Gastroesophageal sphincter (tissue), 4 donors: ENCODE results near the gene MAN1A2. TPM values are rescaled to one million over a fixed set of nuclear protein-coding genes. Genes with fewer than 3 reads are reported as not detected.

ENCODE experiments used
- ATAC-seq: fragments of 150-250 bp; one replicate; pipeline ENCODE4 v1.9.1; 2016; ENCODE audit warnings: mild to moderate bottlenecking, moderate library complexity
- H3K27ac ChIP-seq, 4 donors: fragments of 200-600 bp; sonication (generic) in 3 of 4; 1 replicate in 3 of 4; 2 replicates in 1 of 4; pipeline ENCODE4 v1.5.1; 2016 to 2019
- H3K27me3 ChIP-seq: fragments of 200-600 bp; sonication (generic); one replicate; pipeline ENCODE4 v1.5.1; 2019
- H3K36me3 ChIP-seq, 2 donors: fragments of 200-600 bp; sonication (generic); one replicate each; pipeline ENCODE4 v1.5.1; 2019; ENCODE audit warnings: control low read depth in 1 of 2
- H3K4me1 ChIP-seq, 3 donors: fragments of 200-600 bp; sonication (generic); 1 replicate in 2 of 3; 2 replicates in 1 of 3; pipeline ENCODE4 v1.5.1; 2016 to 2019; ENCODE audit warnings: control low read depth in 2 of 3
- H3K4me3 ChIP-seq, 2 donors: fragments of 200-600 bp; sonication (generic); one replicate each; pipeline ENCODE4 v1.5.1; 2019; ENCODE audit warnings: mild to moderate bottlenecking in 1 of 2, moderate library complexity in 1 of 2
- H3K9me3 ChIP-seq, 3 donors: fragments of 200-600 bp; sonication (generic); one replicate each; pipeline ENCODE4 v1.5.1; 2017 to 2019; ENCODE audit warnings: control low read depth in 2 of 3
- CTCF ChIP-seq, 4 experiments: fragments of 200-600 bp in 2 of 4; fragments of 450-650 bp in 2 of 4; sonication (generic) in 1 of 4; IDR thresholded peaks; one replicate each; pipeline ENCODE4 v1.5.1; 2017 to 2019; ENCODE audit warnings: antibody characterized with exemption in 4 of 4, mild to moderate bottlenecking in 2 of 4, moderate library complexity in 2 of 4
- EP300 ChIP-seq: sonication (generic); formaldehyde crosslinking; IDR thresholded peaks from one replicate; pipeline ENCODE4 v1.6.1; 2017; ENCODE audit warnings: antibody characterized with exemption, mild to moderate bottlenecking
- POLR2A ChIP-seq, 2 donors: fragments of 450-650 bp; IDR thresholded peaks; one replicate each; pipeline ENCODE4 v1.6.1; 2017; ENCODE audit warnings: antibody characterized with exemption in 2 of 2, mild to moderate bottlenecking in 2 of 2, moderate library complexity in 1 of 2
- POLR2AphosphoS5 ChIP-seq: sonication (generic); formaldehyde crosslinking; IDR thresholded peaks from one replicate; pipeline ENCODE4 v1.6.1; 2017; ENCODE audit warnings: antibody characterized with exemption
- WGBS, 2 donors: methylation state at CpG; one replicate each; pipeline ENCODE4 v1.1.5; 2018; ENCODE audit warnings: low coverage in 1 of 2; 5-methylcytosine and 5-hydroxymethylcytosine counted together
- total RNA-seq, 4 donors: library from RNA; depleted of rRNA; stranded (reverse); fragments of >200 nt; gene quantifications; one replicate each; pipeline ENCODE4 v1.1.0, GENCODE V29; 2016

Gene MAN1A2
- total RNA-seq, 4 donors from 2014 or later: 42.5 to 62.4 (median 52.3) TPM

- Histone ChIP-seq H3K4me3 (no peak overlapping the region), H3K36me3 (peaks cover 0 to 18% of the 10 kb centered on the region in 2 donors), H3K27me3 (no peaks in the 10 kb centered on the region), H3K9me3 (no peaks in the 10 kb centered on the region), H3K27ac (no peak overlapping the region), H3K4me1 (no peaks in the 10 kb centered on the region)
- TF ChIP-seq POLR2AphosphoS5 (no peak), EP300 (no peak), CTCF (IDR thresholded peaks at IDR 0.05) (no peak), POLR2A (IDR thresholded peaks at IDR 0.05) (no peak)
- no peak for ATAC-seq
These were observed 45.2 kb downstream of the MAN1A2 start for GRCh38 chr1:117412472-117412871.

GRCh38 chr1:117413412-117413811, 46.2 kb downstream of the MAN1A2 start:
- Histone ChIP-seq H3K27me3 (no peaks in the 10 kb centered on the region), H3K9me3 (no peaks in the 10 kb centered on the region), H3K4me1 (no peaks in the 10 kb centered on the region), H3K27ac (no peak overlapping the region), H3K4me3 (no peak overlapping the region), H3K36me3 (peaks cover 0 to 16% of the 10 kb centered on the region in 2 donors)
- TF ChIP-seq CTCF (IDR thresholded peaks at IDR 0.05): no peak
- TF ChIP-seq POLR2A (IDR thresholded peaks at IDR 0.05): no peak
- TF ChIP-seq POLR2AphosphoS5: no peak
- no peak for TF ChIP-seq EP300
- WGBS, 2 donors: 70 to 92% methylated on average over 3 of the region's 3 CpGs
- ATAC-seq: no peak

- ATAC-seq: no peak
- no peaks in the 10 kb centered on the region for H3K9me3 ChIP-seq
- H3K36me3 ChIP-seq: peaks cover 0 to 16% of the 10 kb centered on the region in 2 donors
- 94 to 98% methylated on average over 4 of the region's 4 CpGs for WGBS, 2 donors
- no peak overlapping the region for H3K27ac ChIP-seq
- H3K27me3 ChIP-seq: no peaks in the 10 kb centered on the region
- H3K4me1 ChIP-seq: no peaks in the 10 kb centered on the region
- H3K4me3 ChIP-seq: no peak overlapping the region
- TF ChIP-seq CTCF (IDR thresholded peaks at IDR 0.05): no peak
- no peak for TF ChIP-seq POLR2A (IDR thresholded peaks at IDR 0.05)
- TF ChIP-seq POLR2AphosphoS5: no peak
- TF ChIP-seq EP300: no peak
These were observed 47.7 kb downstream of the MAN1A2 start for GRCh38 chr1:117414943-117415342.

- H3K36me3 ChIP-seq: peaks cover 0 to 16% of the 10 kb centered on the region in 2 donors
- H3K27ac ChIP-seq: no peak overlapping the region
- WGBS, 2 donors: 75 to 82% methylated on average over 1 of the region's 1 CpG
- no peaks in the 10 kb centered on the region for H3K9me3 ChIP-seq
- H3K27me3 ChIP-seq: no peaks in the 10 kb centered on the region
- no peak for ATAC-seq
- H3K4me3 ChIP-seq: no peak overlapping the region
- TF ChIP-seq EP300 (no peak), POLR2AphosphoS5 (no peak), CTCF (IDR thresholded peaks at IDR 0.05) (no peak), POLR2A (IDR thresholded peaks at IDR 0.05) (no peak)
- no peaks in the 10 kb centered on the region for H3K4me1 ChIP-seq
These were observed 48.8 kb downstream of the MAN1A2 start for GRCh38 chr1:117416004-117416403.

GRCh38 chr1:117416546-117417125, 49.4 kb downstream of the MAN1A2 start:
- Histone ChIP-seq H3K27me3 (no peaks in the 10 kb centered on the region), H3K36me3 (peaks cover 0 to 16% of the 10 kb centered on the region in 2 donors), H3K9me3 (no peaks in the 10 kb centered on the region), H3K4me1 (no peaks in the 10 kb centered on the region), H3K4me3 (no peak overlapping the region), H3K27ac (no peak overlapping the region)
- no peak for ATAC-seq
- no peak for TF ChIP-seq CTCF (IDR thresholded peaks at IDR 0.05)
- no peak for TF ChIP-seq POLR2A (IDR thresholded peaks at IDR 0.05)
- no peak for TF ChIP-seq POLR2AphosphoS5
- TF ChIP-seq EP300: no peak
